H9 (cell line): ENCODE data around the gene CACNA1D. TPM values are rescaled to one million over a fixed set of nuclear protein-coding genes. Genes with fewer than 3 reads are reported as not detected.

Experiments used
- DNase-seq: peaks from one replicate; pipeline ENCODE4 v3.0.0-alpha.2; 2017
- H2AFZ ChIP-seq: one replicate; pipeline ENCODE4 v1.6.1; 2013; ENCODE audit warnings: mild to moderate bottlenecking, low read length, control low read depth, moderate library complexity
- H2AK5ac ChIP-seq: 2 replicates; pipeline ENCODE4 v1.6.1; 2013; ENCODE audit warnings: low read length, control low read depth, mixed read lengths; ENCODE audit not compliant: insufficient read length
- H2BK120ac ChIP-seq: one replicate; pipeline ENCODE4 v1.6.1; 2013; ENCODE audit warnings: low read depth, mild to moderate bottlenecking, low read length, control low read depth, inconsistent platforms; ENCODE audit not compliant: poor library complexity, severe bottlenecking
- H2BK12ac ChIP-seq: 2 replicates; pipeline ENCODE4 v1.6.1; 2013; ENCODE audit warnings: low read length, control low read depth, mixed read lengths, low read depth; ENCODE audit not compliant: insufficient read length
- H2BK15ac ChIP-seq: 2 replicates; pipeline ENCODE4 v1.6.1; 2013; ENCODE audit warnings: low read depth, low read length, control low read depth
- H2BK20ac ChIP-seq: one replicate; pipeline ENCODE4 v1.6.1; 2013; ENCODE audit warnings: low read depth, mild to moderate bottlenecking, low read length, control low read depth, inconsistent platforms; ENCODE audit not compliant: poor library complexity, severe bottlenecking
- H2BK5ac ChIP-seq: 2 replicates; pipeline ENCODE4 v1.6.1; 2013; ENCODE audit warnings: low read length, control low read depth, mixed read lengths; ENCODE audit not compliant: insufficient read length
- H3K14ac ChIP-seq: 2 replicates; pipeline ENCODE4 v1.6.1; 2013; ENCODE audit warnings: low read length, control low read depth; ENCODE audit not compliant: insufficient read depth
- H3K18ac ChIP-seq: 2 replicates; pipeline ENCODE4 v1.6.1; 2013; ENCODE audit warnings: low read depth, mild to moderate bottlenecking, mixed read lengths, low read length, control low read depth; ENCODE audit not compliant: insufficient read length
- H3K23ac ChIP-seq: 2 replicates; pipeline ENCODE4 v1.6.1; 2013; ENCODE audit warnings: low read length, control low read depth, mixed read lengths, low read depth; ENCODE audit not compliant: insufficient read length
- H3K23me2 ChIP-seq: 2 replicates; pipeline ENCODE4 v1.6.1; 2013; ENCODE audit warnings: low read depth, mild to moderate bottlenecking, mixed read lengths, low read length, control low read depth; ENCODE audit not compliant: insufficient read length, poor library complexity, severe bottlenecking
- H3K27ac ChIP-seq: 2 replicates; pipeline ENCODE4 v1.5.1; 2013; ENCODE audit warnings: low read length, control low read depth, mixed read lengths, low read depth; ENCODE audit not compliant: insufficient read length
- H3K27me3 ChIP-seq: 2 replicates; pipeline ENCODE4 v1.6.1; 2013; ENCODE audit warnings: low read length, control low read depth, inconsistent platforms; ENCODE audit not compliant: insufficient read depth
- H3K4ac ChIP-seq: 2 replicates; pipeline ENCODE4 v1.6.1; 2013; ENCODE audit warnings: low read depth, mild to moderate bottlenecking, control low read depth, inconsistent platforms, low read length, moderate library complexity
- H3K4me1 ChIP-seq: 2 replicates; pipeline ENCODE4 v1.6.1; 2013; ENCODE audit warnings: low read length, control low read depth, inconsistent platforms; ENCODE audit not compliant: insufficient read depth
- H3K4me2 ChIP-seq: 2 replicates; pipeline ENCODE4 v1.6.1; 2013; ENCODE audit warnings: low read length, control low read depth, mixed read lengths; ENCODE audit not compliant: insufficient read length, insufficient read depth
- H3K56ac ChIP-seq: 2 replicates; pipeline ENCODE4 v1.6.1; 2013; ENCODE audit warnings: low read depth, mild to moderate bottlenecking, mixed read lengths, low read length, control low read depth; ENCODE audit not compliant: insufficient read length
- H3K79me1 ChIP-seq: 2 replicates; pipeline ENCODE4 v1.6.1; 2013; ENCODE audit warnings: low read depth, mild to moderate bottlenecking, moderate library complexity, low read length, control low read depth, inconsistent platforms; ENCODE audit not compliant: insufficient read depth, poor library complexity, severe bottlenecking
- H3K79me2 ChIP-seq: 2 replicates; pipeline ENCODE4 v1.6.1; 2013; ENCODE audit warnings: low read length, control low read depth, inconsistent platforms; ENCODE audit not compliant: insufficient read depth
- H3K9ac ChIP-seq: 2 replicates; pipeline ENCODE4 v1.6.1; 2013; ENCODE audit warnings: low read length, control low read depth, mixed read lengths; ENCODE audit not compliant: insufficient read length; ENCODE audit errors: extremely low read depth
- H3K9me3 ChIP-seq: one replicate; pipeline ENCODE4 v1.6.1; 2013; ENCODE audit warnings: low read depth, low read length, inconsistent platforms; ENCODE audit not compliant: control insufficient read depth
- H3T11ph ChIP-seq: one replicate; pipeline ENCODE4 v1.6.1; 2013; ENCODE audit warnings: mild to moderate bottlenecking, low read length, control low read depth, inconsistent platforms
- H4K20me1 ChIP-seq: one replicate; pipeline ENCODE4 v1.6.1; 2013; ENCODE audit not compliant: control insufficient read depth, insufficient read length, insufficient read depth
- H4K5ac ChIP-seq: 2 replicates; pipeline ENCODE4 v1.6.1; 2013; ENCODE audit warnings: low read depth, mild to moderate bottlenecking, mixed read lengths, low read length, control low read depth; ENCODE audit not compliant: insufficient read length
- H4K8ac ChIP-seq: replicated peaks from 2 replicates; pipeline ENCODE4 v1.6.1; 2013; ENCODE audit warnings: low read length, control low read depth, mixed read lengths, low read depth; ENCODE audit not compliant: insufficient read length
- H4K91ac ChIP-seq: 2 replicates; pipeline ENCODE4 v1.6.1; 2013; ENCODE audit warnings: low read depth, mild to moderate bottlenecking, moderate library complexity, mixed read lengths, low read length, control low read depth; ENCODE audit not compliant: insufficient read length
- H3K27ac Mint-ChIP-seq, 3 experiments: 2 replicates in 2 of 3; 3 replicates in 1 of 3; pipeline ENCODE4 v1.8.0; 2020 to 2021; ENCODE audit warnings: mixed read lengths in 3 of 3, mild to moderate bottlenecking in 1 of 3, moderate library complexity in 1 of 3
- H3K27me3 Mint-ChIP-seq: 2 replicates; pipeline ENCODE4 v1.8.0; 2021; ENCODE audit warnings: low read depth, mild to moderate bottlenecking, moderate library complexity, mixed read lengths
- H3K36me3 Mint-ChIP-seq, 3 experiments: 2 replicates in 2 of 3; 3 replicates in 1 of 3; pipeline ENCODE4 v1.8.0; 2020 to 2021; ENCODE audit warnings: low read depth in 3 of 3, mixed read lengths in 3 of 3; ENCODE audit not compliant: insufficient read depth in 1 of 3
- H3K4me1 Mint-ChIP-seq, 2 experiments: 2 replicates each; pipeline ENCODE4 v1.8.0; 2020; ENCODE audit warnings: mixed read lengths in 2 of 2
- H3K4me3 Mint-ChIP-seq, 2 experiments: 2 replicates in 1 of 2; 3 replicates in 1 of 2; pipeline ENCODE4 v1.8.0; 2020 to 2021; ENCODE audit warnings: mild to moderate bottlenecking in 2 of 2, mixed read lengths in 2 of 2, moderate library complexity in 1 of 2
- H3K9me3 Mint-ChIP-seq, 2 experiments: 2 replicates in 1 of 2; 3 replicates in 1 of 2; pipeline ENCODE4 v1.8.0; 2020; ENCODE audit warnings: mild to moderate bottlenecking in 2 of 2, mixed read lengths in 2 of 2, moderate library complexity in 1 of 2
- CTCF ChIP-seq: fragments of 200-600 bp; sonication (generic); conservative IDR thresholded peaks from 3 replicates; pipeline ENCODE4 v1.8.0; 2021; ENCODE audit warnings: antibody characterized with exemption, mild to moderate bottlenecking
- WGBS: extraction: QIAGEN DNeasy Blood & Tissue Kit; methylation state at CpG from one replicate; pipeline ENCODE4 v1.1.7; 2013; ENCODE audit warnings: missing lambda C conversion rate, low lambda C conversion rate, mixed read lengths; ENCODE audit not compliant: insufficient read length; ENCODE audit errors: extremely low coverage; 5-methylcytosine and 5-hydroxymethylcytosine counted together
- total RNA-seq: library from RNA; stranded (reverse); gene quantifications from 2 replicates; pipeline ENCODE4 v1.2.1, GENCODE V29; 2021

Gene CACNA1D
- total RNA-seq, 1 experiment from 2014 or later = 3.5 TPM

- H3K9me3 ChIP-seq = no peaks in the 10 kb centered on the region
- no peak overlapping the region for H4K8ac ChIP-seq
- H2BK20ac ChIP-seq = no peak overlapping the region
- no peak overlapping the region for H2AFZ ChIP-seq
- no peak overlapping the region for H2BK120ac ChIP-seq
- H3K4ac ChIP-seq = no peak overlapping the region
- no peak overlapping the region for H2BK12ac ChIP-seq
- H2AK5ac ChIP-seq = no peak overlapping the region
- H3T11ph ChIP-seq = no peak overlapping the region
- H4K91ac ChIP-seq = no peak overlapping the region
- H3K27ac ChIP-seq = no peak overlapping the region
- no peak overlapping the region for H3K9ac ChIP-seq
- H3K56ac ChIP-seq = no peak overlapping the region
- H3K36me3 Mint-ChIP-seq = no peaks in the 10 kb centered on the region
- no peaks in the 10 kb centered on the region for H3K23me2 ChIP-seq
- no peaks in the 10 kb centered on the region for H3K4me1 ChIP-seq
- H2BK15ac ChIP-seq = no peak overlapping the region
- H4K20me1 ChIP-seq = no peaks in the 10 kb centered on the region
- H3K4me1 Mint-ChIP-seq = peaks cover 0 to 12% of the 10 kb centered on the region in 2 experiments; a peak in 3 of 4 replicates
- DNase-seq = no peak
- H3K79me1 ChIP-seq = no peaks in the 10 kb centered on the region
- TF ChIP-seq CTCF = no peak
- no CpG with 5 or more reads among the region's 4 CpGs for WGBS
- H4K5ac ChIP-seq = no peak overlapping the region
- H2BK5ac ChIP-seq = no peak overlapping the region
- no peak overlapping the region for H3K4me3 Mint-ChIP-seq
- no peaks in the 10 kb centered on the region for H3K9me3 Mint-ChIP-seq
- no peaks in the 10 kb centered on the region for H3K27me3 ChIP-seq
- no peak overlapping the region for H3K18ac ChIP-seq
- H3K79me2 ChIP-seq = no peaks in the 10 kb centered on the region
- no peak overlapping the region for H3K27ac Mint-ChIP-seq
- no peak overlapping the region for H3K14ac ChIP-seq
- H3K4me2 ChIP-seq = no peak overlapping the region
- H3K27me3 Mint-ChIP-seq = peaks cover 2% of the 10 kb centered on the region; the same call in 1 of the 2 replicates
- no peak overlapping the region for H3K23ac ChIP-seq
Observed at GRCh38 chr3:53677413-53677812, 183.0 kb downstream of the CACNA1D start.
